HG03378 (cell line): Measurements from ENCODE around the gene CP.
"Not testable (repeated sequence)": the region's sequence is repeated elsewhere in the genome, so short reads cannot be mapped to it uniquely, and the experiment has no call there.

Experiments used
- ATAC-seq: cut with Tn5 transposase; IDR thresholded peaks from one replicate; pipeline ENCODE4 v1.9.1; 2021; ENCODE audit warnings: mild to moderate bottlenecking, moderate library complexity; ENCODE audit not compliant: unreplicated experiment

Gene CP

GRCh38 chr3:149221783-149222517 lies at the start of gene CP:
CP (minus strand) TSS chr3:149221829; CDS start chr3:149221792, 37 bp downstream.
- no peak for ATAC-seq

- no peak for ATAC-seq
These were observed 48.6 kb upstream of the CP start for GRCh38 chr3:149270180-149270579.

- no peak for ATAC-seq
These were observed 48.1 kb upstream of the CP start for GRCh38 chr3:149269687-149270086.

- peak; percentile 56 for ATAC-seq
These were observed 45.9 kb upstream of the CP start for GRCh38 chr3:149267565-149267964.

GRCh38 chr3:149266736-149267135 lies 45.1 kb upstream of the CP start:
- no peak for ATAC-seq

- ATAC-seq, result no peak
These were observed 42.2 kb upstream of the CP start for GRCh38 chr3:149263856-149264255.

- ATAC-seq, result no peak
These were observed 37.1 kb upstream of the CP start for GRCh38 chr3:149258714-149259113.

- no peak for ATAC-seq
These were observed 36.7 kb upstream of the CP start for GRCh38 chr3:149258298-149258697.

GRCh38 chr3:149252272-149252671 lies 30.6 kb upstream of the CP start:
- no peak for ATAC-seq

GRCh38 chr3:149251186-149251585 lies 29.6 kb upstream of the CP start:
- no peak for ATAC-seq

- ATAC-seq, result peak; percentile 66
These were observed 26.5 kb upstream of the CP start for GRCh38 chr3:149247929-149248691.

GRCh38 chr3:149247008-149247710 lies 25.5 kb upstream of the CP start:
- no peak for ATAC-seq

GRCh38 chr3:149245738-149246451 lies 24.3 kb upstream of the CP start:
- ATAC-seq, result peak; percentile 86

GRCh38 chr3:149243540-149243939 lies 21.9 kb upstream of the CP start:
- peak; percentile 44 for ATAC-seq

- no peak for ATAC-seq
These were observed 17.8 kb upstream of the CP start for GRCh38 chr3:149239357-149239936.

- not testable (repeated sequence) for ATAC-seq
These were observed 16.6 kb upstream of the CP start for GRCh38 chr3:149238268-149238667.

- ATAC-seq, result no peak
These were observed 14.2 kb upstream of the CP start for GRCh38 chr3:149235599-149236424.

GRCh38 chr3:149234671-149235245 lies 13.1 kb upstream of the CP start:
- ATAC-seq, result no peak

GRCh38 chr3:149233323-149233722 lies 11.7 kb upstream of the CP start:
- ATAC-seq, result no peak
